HG03280 (cell line): ENCODE results near the gene CPZ.
"Not testable (repeated sequence)": the region's sequence is repeated elsewhere in the genome, so short reads cannot be mapped to it uniquely, and the experiment has no call there.

Experiments used
- ATAC-seq: cut with Tn5 transposase; IDR thresholded peaks from one replicate; pipeline ENCODE4 v1.9.1; 2021; ENCODE audit warnings: mild to moderate bottlenecking, moderate library complexity; ENCODE audit not compliant: unreplicated experiment

Gene CPZ

GRCh38 chr4:8556341-8557150, 36.0 kb upstream of the CPZ start:
- no peak for ATAC-seq

DNA sequence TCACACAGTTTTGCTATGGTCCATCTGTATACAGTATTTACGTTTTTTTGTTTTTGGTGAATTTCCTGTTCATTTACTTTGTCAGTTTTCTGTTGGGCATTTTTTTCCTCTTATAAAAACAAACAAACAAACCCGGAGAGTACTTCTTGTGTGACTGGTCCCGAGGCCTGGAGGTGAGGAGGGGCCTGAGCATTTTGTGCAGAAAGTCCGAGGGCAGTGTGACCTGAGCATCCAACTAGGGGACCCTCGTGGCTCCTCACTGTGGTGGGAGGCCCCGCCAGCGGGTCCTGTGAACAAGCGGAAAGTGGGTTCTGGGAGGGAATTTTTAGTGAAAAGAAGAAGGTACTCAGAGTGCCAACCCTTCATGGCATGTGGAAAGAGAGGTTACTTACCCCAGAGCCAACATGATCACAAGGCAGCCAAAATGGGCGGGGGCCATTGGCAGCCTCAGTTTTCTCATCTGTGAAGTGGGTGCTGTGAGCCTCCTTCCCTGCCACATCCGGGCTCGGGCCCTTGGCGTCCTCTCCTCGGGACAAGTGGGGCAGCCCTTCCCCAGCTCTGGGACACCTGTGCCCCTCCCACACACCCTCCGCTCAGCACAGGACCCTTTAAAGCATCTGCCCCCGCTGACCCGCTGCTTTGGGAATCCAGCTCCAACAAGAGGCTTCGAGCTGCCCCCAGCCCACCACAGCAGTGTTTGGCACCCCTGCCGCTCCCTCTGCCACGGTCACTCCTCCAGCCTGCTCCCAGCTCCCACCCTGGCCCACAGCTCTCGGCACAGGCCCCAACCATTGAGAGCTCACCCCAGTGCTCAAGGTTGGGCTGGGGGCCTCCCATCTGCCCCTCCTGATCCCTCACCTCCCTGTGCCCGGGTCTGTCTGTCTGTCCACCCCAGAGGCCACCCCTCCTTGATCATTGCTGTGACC, 35.2 kb upstream of the CPZ start:
- ATAC-seq = no peak

DNA sequence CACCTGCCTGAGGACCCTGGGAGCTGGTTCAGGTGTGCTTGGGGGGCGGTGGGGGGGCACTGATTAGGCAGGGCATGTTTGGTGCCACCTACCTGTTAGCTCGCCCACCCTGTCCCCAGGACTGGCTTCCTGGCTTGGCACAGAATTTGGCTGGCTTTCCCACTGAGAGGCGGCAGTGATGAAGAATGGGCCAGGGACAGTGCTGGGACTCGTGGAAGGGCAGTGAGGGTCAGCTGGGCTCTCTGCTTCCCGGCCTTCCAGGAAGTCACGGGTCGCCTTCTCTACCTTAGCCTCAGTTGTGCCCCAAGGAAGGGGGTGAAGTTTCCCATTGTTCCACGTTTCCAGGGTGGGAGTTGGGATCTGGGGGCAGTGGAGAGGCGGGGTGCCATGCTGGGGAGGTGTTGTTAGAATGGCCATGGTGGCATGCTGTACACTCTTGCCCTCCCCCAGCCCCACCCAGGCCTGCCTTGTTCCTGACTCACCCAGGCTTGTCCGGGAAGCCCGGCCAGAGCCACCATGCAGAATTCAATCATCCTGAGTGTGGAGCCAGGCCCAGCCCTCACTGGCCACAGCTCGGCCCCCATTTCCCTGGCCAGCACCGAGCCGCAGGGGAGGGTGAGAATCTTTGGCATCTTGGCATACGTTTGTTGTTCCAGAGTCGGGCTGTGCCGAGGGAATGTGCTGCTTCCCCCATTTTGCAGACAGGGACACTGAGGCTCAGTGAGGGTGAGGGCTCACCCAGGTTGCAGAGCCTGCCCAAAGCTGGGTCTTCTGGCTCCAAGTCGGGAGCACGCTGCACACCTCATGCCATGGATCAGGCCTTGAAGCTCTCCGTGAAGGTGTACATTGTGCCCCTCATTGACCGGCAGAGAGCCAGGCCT, 34.2 kb upstream of the CPZ start:
- ATAC-seq = no peak

GRCh38 chr4:8559011-8559410, 33.6 kb upstream of the CPZ start:
- ATAC-seq = no peak

DNA sequence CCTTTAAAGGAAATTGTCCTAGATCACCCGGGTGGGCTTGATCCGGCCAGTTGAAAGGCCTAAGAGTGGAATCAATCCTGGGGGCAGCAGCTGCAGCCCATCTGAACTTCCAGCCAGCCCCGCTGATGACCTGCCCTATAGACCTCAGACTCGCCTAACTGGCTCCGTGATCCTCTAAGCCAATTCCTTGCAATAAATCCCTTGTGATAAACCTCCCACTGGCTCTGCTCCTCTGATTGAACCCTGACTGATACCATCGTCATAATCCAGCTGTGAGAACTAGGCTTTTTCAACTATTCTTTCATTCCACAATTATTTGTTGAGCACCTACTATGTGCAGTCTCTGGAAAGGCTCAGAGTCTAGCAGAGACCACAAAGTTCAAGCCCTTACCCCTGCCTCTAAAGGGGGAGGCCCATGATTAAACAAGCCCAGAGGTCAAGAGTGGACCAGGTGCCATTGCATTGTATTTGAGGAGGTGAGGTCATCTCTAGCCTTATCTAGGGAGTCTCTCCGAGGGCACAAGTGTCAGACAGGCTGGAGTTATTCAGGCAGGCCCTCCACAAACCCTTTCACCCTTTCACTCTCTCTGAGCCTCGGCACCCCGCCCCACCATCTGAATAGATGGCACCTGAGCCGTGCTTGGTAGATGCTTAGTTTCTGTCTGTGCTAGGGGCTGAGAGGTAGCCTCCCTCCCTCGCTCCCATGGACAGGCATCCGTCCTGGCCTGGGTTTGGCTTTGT, 32.9 kb upstream of the CPZ start:
- no peak for ATAC-seq

- no peak for ATAC-seq
Measured at GRCh38 chr4:8560265-8561047, 32.1 kb upstream of the CPZ start.

- no peak for ATAC-seq
Measured at GRCh38 chr4:8564595-8564994, 28.0 kb upstream of the CPZ start.

DNA sequence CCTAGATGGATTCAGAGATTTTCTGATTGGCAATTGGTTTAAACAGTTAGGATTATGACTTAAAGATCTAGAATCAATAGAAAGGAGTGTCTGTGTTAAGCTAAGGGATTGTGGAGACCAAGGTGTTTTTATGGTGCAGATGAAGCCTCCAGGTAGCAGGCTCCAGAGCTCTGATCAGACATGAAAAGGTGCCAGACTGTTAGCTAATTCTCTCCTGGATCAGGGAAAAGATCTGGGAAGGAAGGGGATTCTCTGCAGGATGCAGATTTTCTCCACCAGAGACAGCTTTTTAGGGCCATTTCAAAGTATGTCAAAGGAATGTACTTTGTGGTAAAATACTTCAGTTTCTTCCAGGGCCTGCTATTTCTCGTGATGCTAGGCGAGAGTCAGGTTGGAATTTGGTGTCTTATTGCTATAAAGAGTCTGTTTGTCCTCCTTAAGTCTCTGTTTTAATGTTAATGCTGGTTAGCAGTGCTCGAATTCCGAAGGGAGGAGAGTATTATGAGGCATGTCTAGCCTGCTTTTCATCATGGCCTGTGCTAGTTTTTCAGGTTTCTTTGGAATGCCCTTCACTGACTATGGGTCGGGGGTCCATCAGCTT, 24.4 kb upstream of the CPZ start:
- ATAC-seq = no peak

DNA sequence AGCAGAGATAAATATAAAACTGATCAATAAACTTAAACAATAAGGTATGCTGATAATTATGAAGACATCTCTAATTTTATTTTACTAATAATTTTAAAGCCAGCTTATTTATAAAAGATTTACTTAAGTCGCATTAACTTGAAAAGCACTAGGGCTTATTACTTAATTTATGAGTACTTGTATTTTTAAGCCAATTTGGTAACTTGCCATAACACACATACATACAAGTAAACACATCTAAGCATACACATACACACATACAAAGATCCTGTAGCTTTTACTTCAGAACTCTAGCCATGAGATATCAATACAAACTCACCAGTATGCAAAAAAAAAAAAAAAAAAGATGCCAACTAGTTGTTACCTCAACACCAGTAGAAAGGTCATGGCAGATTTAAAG, 22.4 kb upstream of the CPZ start:
- no peak for ATAC-seq

- ATAC-seq = no peak
Measured at GRCh38 chr4:8571702-8572685, 20.6 kb upstream of the CPZ start.

GRCh38 chr4:8573266-8573665, 19.3 kb upstream of the CPZ start:
- no peak for ATAC-seq

GRCh38 chr4:8574796-8575370, 17.7 kb upstream of the CPZ start:
- ATAC-seq = no peak

GRCh38 chr4:8575457-8575856, 17.1 kb upstream of the CPZ start:
- no peak for ATAC-seq

GRCh38 chr4:8576591-8576990, 16.0 kb upstream of the CPZ start:
- not testable (repeated sequence) for ATAC-seq

- no peak for ATAC-seq
Measured at GRCh38 chr4:8577046-8577445, 15.5 kb upstream of the CPZ start.

GRCh38 chr4:8577972-8578371, 14.6 kb upstream of the CPZ start:
- no peak for ATAC-seq

- no peak for ATAC-seq
Measured at GRCh38 chr4:8578717-8579116, 13.8 kb upstream of the CPZ start.
